GOT3 (cell line): ENCODE data around the gene SNX24.

Experiments used
- DNase-seq: peaks from one replicate; lab custom pipeline; 2025; ENCODE audit warnings: mixed read lengths; lab: John Stamatoyannopoulos, UW

SNX24 gene

DNA sequence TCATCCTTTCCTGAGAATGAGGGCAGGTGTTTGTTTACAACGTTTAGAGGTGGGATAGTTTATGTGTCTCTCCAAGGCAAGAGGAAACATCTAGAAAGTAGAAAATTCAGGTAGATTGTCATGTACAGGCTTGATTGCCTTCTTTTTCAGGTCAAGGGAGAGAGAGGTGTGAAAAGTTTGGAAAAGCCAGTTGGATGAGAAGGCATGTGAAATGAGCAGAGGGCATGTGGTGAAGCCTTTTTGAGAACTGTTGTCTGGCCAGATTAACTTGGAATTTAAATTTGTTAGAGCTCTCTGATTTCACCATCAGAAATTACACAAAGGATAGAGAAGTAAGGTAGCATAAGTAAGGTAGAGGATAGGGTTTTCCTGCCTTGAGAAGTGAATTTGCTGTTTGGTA is 74.6 kb downstream of the SNX24 start:
- no peak for DNase-seq

DNA sequence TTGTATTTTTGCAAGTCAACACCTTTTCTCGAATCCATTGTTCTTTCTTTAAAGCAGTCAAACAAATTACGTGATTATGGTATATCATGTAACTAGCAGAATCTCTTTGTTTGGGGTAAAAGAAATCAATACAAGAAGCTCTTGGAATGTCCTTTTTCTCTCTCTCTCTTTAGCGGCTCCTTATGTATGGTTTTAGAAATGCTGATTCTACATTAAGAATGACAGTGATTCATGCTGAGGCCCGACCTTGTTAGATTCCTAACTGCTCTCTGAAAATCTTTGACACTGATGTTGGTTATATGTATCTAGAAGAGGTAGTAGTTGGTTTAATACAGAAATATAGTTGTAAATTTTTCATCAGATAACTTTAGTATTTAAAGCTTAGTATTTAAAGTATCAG is 76.4 kb downstream of the SNX24 start:
- no peak for DNase-seq

DNA sequence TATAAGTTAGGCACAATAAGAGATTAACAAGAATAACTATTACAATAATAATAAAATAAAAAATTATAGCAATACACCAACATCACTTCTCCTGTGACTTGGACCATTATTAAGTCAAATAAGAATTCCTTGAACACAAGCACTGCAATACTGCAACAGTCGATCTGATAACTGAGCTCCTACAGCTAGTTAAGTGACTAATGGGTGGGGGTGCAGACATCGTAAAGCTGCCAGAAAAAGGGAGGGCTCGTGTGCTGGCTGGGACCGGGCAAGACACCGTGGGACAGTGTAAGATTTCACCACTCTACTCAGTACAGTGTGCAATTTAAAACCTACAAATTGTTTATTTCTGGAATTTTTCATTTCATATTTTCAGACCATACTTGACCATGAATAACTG is 78.8 kb downstream of the SNX24 start:
- no peak for DNase-seq

DNA sequence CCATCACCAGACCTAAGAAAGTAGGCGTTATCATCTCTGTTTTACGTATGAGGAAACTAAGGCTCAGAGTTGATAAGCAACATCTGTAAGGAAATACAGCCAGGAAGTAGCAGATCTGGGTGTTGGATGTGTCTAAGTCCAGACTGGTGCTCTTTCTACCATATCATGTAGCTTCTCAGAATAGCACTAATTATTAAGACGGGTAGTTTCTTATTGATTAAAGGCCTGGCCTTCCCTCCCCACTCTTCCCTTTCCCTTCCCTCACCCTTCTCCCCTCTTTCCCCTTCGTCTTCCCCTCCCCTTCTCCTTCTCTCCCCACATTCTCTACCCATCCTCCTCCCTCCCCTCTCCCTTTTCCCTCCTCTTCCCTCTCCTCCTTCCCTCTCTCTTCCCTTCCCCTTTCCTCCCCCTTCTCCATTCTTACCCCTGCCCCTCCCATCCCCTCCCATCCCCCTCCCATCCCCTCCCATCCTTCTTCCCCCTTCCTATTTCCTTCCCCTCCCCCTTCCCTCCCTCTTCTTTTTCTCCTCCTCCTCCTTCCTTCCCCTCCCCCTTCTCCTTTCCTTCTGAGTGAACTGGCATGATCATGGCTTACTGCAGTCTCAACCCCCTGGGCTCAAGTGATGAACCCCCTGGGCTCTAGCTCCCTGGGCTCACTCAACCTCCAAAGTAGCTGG is 79.4 kb downstream of the SNX24 start:
- DNase-seq: no peak

DNA sequence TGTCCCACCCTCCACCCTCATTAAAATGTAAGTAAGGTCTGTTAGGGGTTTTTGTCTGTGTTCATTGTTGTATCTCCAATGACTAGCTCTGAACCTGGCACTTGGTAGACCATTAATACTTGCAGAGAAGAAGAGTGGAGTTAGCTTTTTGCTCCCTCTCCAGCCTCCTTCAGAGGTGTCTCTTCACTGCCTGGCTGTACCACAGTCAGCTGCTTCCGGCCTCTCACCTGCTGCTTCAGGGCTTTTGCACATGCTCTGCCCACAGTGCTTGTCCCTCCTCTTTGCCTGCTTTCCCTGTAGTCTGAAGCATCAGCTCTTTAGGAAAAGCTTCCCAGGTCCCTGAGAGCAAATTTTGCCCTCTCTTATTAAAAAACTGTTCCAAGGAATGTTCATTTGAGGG is 83.6 kb downstream of the SNX24 start:
- DNase-seq: no peak

DNA sequence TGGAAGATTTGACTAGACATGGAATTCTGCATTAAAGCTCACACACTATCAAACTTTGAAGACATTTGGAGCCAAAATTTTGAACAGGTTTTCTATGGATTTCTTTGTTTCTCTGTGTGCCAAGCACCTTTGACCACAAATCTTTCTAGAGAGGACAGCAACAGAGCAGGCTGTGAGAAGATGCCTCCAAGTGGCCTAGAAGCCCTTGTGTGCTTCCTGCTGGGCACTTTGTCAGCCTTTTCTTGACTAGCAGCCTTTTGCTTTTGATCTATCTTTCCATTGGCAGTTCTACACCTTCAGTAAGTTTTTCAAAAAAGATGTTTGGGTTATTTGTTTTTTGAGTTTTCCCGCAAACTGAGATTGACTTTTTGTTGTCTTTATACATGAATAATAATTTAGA is 84.6 kb downstream of the SNX24 start:
- no peak for DNase-seq

DNA sequence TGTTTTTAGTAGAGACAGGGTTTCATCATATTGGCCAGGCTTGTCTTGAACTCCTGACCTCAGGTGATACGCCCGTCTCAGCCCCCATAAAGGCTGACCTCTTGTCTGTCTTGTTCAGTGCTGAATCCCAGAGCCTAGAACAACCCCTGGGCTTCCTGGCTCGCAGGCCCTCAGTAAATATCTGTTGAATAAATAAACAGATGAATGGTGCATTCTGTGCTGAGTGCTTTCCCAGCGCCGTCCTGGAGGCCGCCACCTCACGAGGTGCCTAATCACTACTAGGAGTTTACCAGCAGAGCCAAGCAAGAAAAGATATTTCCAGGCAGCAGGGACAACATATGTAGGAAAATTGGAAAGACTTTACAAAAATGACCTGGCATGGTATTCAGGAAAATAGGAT is 88.5 kb downstream of the SNX24 start:
- DNase-seq: no peak

DNA sequence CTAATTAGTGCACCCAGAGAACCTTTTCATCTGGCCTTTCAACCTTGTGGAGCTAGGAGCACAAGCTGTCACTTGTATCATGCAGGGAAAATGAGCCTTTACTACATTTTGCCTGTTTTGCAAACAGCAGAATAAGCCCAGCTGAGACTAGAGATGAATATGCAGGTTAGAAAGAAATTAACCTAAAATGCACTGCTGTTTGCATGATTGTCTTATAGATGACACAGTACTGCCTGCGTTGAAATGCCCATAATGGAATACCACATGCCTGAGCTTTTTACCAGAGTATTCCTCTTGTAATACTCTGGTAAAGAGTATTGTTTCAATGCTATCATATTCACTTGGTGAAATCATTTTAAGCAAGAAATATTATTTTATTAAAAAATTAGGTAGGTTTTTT is 90.7 kb downstream of the SNX24 start:
- DNase-seq: no peak

DNA sequence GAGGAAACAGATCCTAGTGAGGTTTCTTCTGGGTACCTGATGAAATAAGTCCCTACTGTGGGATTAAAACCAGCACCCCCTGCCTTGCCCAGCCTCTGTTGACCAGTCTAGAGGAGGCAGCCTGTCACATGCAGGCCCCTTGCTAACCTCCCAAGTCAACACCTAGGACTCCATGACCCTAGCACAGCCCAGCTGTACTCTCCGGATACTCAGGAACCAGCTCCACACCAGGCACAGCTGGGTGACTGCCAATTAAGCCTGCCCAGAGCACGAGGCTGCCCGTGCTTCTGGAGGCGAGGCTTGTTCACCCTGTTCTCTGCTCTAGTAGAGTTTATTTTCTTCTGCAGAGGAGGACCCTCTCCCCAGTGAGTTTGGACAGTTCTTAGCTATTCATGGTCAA is 92.5 kb downstream of the SNX24 start:
- no peak for DNase-seq

DNA sequence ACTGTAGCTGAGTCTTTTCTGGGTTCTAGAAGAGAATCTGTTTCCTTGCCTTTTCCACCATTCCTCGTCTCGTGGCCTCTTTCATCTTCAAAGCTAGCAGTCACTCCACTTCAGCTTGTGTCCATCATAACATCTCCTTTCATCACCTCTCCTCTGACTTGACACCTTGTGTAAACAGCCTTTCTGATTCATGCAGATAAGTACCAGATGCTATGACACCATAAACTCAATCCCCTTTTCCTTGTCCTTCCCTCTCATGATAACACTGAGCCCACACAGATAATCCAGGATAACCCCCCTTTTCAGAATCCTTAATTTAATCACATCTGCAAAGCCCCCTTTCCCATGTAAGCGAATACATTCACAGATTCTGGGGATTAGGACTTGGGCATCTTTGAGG is 95.5 kb downstream of the SNX24 start:
- no peak for DNase-seq

DNA sequence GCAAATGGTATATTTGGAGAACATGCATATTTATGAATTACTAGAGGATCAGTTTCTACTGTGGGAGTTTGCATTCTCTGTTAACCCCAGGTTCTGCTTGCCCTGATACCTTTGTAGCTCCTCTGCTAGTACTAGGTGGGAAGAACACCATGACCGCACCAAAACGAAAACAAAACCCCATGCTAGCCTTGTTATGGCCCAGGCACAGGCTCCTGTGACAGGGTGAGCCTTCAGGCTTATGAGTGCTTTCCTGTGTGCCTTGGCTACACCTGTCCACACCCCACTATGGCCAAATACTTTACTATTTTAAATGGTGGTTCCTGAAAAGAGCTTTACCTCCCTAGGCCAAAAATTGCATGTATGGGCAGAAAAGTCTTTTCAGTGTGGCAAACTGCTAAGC is 96.3 kb downstream of the SNX24 start:
- DNase-seq: no peak

DNA sequence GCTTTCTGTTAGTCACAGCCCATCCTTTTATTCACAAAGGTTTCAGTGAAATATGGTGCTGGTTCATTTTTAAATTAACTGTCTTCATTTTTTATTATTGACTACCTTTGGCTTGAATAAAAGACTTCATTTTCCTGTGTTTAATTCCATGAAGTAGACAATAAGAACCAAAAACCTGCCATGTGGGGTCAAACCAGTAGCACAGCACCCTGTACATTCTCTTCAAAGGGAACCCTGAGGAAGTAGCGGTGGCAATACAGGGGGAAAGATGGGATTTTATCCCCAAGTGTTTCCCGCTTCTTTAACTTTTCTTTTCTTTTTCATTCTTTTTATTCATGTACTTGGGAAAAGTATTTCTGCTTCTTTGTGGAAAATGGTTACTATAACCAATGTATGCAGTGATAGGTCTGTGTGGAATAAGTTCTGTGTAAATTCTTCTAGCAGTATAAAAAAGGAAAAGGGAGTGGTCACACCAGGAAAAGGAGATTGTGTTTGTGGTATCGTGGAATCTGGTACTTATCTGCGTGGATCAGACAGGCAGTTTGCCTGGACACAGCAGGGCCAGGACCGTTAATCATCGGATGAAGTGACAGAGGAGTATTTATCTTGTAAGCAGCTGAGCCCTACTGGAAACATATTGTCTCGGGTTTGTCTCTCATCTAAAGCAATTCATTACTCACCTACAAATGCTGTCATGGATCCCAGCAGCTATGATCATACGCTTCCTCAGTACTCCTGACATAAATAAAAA is 96.9 kb downstream of the SNX24 start:
- DNase-seq: no peak

DNA sequence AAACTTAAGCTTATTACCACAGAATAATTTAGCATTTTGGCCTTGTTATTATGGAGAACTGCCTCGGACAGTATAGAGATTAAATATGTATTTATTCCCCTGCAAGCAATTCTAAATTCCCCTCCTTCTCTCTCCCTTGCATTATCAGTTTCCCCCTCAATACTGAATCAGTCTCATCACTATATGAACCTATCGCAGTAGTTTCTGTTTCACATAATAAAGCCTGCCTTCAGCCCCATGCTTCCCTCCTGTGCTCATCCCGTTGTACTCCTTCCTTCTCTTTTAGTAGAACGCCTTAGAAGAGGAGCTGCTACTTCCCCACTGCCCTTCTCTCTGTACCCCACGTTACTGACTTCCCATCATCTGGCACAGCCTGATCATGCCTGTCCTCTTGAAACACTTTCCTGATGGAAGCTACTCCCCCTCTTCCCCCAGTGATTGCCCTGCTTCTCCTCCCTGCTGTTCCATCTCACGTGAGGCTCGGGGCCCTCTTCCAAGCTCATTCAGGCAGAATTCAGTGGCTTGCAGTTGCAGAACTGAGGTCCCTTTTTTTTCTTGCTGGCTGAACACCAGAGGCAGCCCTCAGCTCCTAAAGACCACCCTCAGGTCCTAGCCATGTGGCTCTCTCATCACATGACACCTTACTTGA is 97.8 kb downstream of the SNX24 start:
- DNase-seq: no peak

DNA sequence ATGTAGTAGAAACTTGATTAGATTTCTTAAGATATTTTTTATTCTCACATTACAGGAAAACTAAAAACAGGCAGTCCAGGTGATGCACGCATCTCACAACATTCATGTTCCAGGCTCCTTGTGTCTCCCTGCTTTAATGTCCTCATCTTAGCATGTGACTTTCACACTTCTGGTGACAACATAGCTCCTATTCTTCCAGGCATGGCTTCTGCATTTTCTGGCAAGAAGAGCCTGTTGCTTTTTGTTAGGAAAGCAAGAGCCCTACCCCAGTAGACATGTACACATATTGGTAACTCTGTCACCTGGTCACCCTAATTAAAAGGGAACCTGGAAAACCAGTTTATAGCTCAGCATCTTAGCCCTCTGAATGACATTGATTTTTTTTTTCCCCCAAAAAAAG is 98.6 kb downstream of the SNX24 start:
- DNase-seq: no peak

DNA sequence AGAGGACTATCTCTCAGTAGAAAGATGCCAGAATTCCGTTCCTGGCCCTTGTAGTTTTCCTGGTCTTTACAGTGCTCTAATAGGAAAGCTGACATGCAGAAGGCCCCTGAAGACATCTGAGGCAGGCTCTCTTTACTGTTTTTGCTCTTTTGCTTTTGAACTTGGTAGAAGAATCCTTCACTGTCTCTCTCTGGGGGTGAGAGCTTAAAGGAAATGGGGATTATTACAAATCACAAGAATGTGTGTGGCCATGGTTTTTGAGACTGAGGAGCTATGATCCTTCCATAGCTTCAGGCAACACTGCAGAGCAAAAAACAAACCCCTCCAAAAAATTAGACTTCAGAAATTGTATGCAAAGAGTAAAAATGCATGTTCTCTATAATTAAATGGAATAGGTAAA is 102.0 kb downstream of the SNX24 start:
- DNase-seq: no peak

DNA sequence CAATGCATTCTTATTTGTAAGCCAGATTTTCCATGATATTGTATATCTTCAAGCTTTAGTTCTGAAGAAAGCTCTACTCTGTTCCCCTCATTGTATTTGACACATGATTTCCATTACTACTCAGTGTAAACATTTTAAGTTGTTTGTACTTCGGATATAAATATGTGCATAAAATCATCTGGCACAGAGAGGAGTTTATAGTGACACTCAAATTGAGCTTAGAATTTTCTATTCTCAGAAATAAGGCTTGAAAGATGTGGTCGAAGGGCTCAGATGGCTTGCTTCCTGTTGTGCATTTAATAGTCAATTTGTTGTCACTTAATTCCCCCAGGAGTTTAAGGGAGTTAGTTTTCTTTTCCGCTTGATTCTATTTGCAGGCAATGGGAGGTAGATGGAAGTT is 102.4 kb downstream of the SNX24 start:
- no peak for DNase-seq

DNA sequence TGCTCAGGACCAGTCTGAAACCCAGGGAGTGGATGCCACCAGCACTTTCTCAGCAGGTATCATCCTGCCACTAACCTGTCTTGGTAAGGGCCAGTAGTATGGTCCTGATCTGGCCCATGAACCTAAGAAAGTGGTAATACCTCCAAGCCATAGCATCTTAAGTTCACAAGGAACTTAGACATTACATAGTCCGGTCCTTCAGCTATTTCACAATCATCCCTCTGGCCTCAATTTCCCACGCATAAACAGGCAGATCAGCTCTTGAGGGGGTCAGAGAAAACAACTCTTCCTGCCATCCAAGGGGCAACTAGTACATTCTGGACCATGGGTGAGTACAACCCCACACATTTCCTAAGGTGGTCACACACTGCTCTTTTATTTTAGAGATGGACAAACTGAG is 102.9 kb downstream of the SNX24 start:
- DNase-seq: no peak

DNA sequence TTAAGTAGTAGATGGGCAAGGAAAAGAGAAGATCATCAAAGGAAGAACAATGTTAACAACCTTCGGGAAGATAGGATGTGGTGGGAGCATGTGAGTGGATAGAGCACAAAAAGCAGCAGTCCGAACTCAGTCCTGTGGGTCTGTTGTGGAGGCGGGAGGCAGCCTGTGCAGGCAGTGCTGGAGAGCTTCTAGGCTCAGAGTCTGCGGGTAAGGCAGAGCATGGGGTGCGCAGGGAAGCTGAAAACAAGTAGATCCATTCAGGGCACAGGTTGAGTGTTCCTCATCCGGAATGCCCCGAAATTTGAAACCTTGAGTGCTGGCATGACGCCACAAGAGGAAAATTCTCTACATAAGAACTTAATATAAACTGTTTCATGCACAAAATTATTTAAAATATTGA is 106.2 kb downstream of the SNX24 start:
- DNase-seq: no peak

DNA sequence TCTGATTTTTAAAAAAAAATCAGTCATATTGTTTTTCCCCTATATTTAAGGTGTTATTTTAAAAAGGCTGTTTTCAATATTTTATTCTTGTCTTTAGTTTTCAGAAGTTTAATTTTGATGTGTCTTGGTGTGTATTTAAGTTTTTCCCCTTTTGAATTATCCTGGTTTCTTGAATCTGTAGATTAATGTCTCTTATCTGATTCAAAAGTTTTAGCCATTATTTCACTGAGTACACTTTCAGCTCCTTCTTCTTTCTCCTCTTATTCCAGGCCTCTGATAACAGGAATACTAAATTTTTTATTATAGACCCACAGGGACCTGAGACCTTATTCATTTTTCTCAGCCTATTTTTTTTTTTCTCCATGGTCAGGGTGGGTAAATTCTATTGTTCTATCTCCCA is 109.3 kb downstream of the SNX24 start:
- no peak for DNase-seq

DNA sequence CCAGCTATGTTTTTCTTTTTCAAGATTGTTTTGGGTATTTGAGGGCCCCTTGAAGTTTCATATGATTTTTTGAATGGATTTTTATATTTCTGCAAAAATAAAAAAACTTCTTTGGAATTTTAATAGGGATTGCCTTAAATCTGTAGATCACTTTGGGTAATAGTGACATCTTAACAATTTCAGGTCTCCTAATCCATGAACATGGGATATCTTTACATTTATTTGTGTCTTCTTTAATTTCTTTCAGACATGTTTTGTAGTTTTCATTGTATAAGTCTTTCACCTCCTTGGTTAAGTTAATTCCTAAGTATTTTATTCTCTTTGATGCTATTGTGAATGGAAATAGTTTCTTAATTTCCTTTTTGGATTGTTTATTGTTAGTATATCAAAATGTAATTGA is 112.0 kb downstream of the SNX24 start:
- DNase-seq: no peak

DNA sequence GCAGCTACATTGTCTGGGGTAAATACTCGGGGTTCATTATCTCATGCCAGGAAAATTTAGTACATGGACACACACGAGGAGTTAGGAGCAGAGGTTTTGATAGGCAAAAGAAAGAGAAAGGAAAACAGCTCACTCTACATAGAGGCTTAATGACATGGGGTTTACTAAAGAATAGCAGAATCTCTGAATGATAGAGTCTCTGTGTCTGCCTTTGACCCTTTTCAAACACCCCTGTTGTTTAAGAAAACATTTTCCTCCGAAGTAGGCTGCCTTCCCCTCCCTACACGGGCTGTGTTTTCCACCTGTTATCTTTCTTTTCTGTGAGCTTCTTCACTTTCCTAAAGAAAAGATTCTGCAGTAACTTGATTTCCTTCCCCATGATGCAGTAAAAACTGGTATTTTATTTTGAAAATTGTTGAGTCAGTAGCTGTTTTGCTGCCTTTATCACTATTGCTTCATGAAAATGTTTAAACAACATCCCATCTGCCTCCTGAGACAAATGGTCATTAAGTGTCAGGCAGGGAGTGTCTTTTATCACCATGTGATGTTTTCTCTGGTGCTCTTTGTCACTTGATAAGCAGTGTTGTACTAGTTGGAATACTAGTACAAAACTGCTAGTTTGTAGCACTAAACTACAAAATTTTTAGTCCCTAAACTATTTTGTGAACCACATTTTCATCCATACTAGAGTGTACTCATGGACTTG is 114.5 kb downstream of the SNX24 start:
- no peak for DNase-seq

DNA sequence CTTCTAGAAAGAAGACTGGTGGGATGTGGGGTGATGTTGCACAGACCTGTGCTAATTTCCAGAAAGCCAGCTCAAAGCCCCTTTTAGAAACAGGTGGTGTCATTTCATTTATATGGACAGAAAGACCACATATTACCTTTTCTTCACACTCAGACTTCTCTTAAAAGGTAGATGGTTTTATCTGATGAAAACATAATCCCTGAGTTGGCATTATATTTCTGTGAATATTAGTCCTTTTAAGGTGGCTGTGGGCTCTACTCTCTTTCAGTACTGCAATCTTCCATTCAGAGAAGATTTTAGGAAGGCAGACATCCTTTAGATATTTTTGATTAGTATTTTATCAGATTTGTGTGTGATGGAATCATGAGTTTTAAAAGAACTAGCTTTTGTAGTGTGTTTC is 117.9 kb downstream of the SNX24 start:
- no peak for DNase-seq

DNA sequence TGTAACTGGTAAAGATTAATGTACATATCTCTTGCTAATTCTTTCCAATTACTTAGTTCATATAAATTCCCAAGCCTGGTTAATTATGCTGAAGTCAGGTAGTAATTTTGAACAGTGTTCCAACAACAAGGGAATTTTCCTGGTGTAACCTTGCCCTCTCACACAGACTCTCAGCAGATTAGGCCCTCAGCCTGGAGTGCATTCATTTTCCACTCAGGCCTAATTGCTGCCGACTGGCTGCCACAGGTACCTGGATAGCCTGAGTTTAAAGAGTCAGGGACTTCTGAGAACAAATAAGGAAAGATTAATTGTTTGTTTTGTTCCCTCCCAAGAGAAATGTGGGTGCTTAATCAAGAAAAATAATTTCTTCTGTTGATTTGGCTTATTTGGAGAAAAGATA is 119.7 kb downstream of the SNX24 start:
- no peak for DNase-seq
